Measurements from ENCODE around the gene SIGLEC15.

Gene SIGLEC15

DNA sequence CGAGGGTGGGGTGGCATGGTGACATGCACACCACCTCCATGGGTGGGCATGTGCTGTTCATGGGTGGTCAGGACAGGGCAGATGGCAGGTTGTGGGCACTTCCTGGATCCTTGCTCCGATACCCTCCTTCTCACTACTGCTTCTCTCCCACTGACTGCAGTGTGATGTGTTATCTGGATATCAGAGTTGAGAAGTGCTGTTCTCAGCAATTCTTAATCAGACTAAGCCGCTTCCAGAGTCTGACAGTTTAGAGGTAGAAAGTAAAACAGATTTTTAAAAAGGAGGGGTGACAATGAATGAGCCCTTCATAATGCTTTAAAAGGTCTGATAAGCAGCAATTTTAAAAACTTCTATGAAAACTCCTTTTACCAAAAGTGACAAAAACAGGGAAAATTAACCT is 33.9 kb downstream of the SIGLEC15 start:
- in situ Hi-C loops (cut with HindIII; ENCODE audit: low pct_unique_long_range_greater_than_20kb, low sequenced_read_pairs) = no loop called here
- TF ChIP-seq JUND (IDR thresholded peaks at IDR 0.05; ENCODE audit: low read depth) = no peak
- no peak for DNase-seq (ENCODE audit: low read depth in 1 of 2, low spot score in 1 of 2)

DNA sequence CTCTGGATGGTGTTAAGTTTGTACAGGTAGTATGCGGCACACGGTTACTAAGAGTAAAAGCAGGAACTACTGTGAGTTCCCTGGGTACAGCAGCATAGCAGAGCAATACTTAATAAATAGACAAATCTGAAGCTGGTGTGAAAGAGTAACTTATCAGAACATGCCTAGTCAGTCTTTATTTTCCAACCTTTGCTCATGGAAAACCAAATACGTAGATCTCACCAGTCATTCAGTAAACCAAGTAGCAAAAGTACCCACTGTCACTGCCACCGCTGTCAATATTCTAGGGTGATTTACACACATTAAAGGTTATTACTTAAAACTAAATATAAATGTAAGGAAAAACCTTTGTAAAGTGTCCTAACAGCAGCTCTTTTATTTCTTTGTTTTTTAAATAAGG is 35.0 kb downstream of the SIGLEC15 start:
- in situ Hi-C loops (cut with HindIII; ENCODE audit: low pct_unique_long_range_greater_than_20kb, low sequenced_read_pairs) = no loop called here
- no peak for TF ChIP-seq JUND (IDR thresholded peaks at IDR 0.05; ENCODE audit: low read depth)
- no peak for DNase-seq (ENCODE audit: low read depth in 1 of 2, low spot score in 1 of 2)

DNA sequence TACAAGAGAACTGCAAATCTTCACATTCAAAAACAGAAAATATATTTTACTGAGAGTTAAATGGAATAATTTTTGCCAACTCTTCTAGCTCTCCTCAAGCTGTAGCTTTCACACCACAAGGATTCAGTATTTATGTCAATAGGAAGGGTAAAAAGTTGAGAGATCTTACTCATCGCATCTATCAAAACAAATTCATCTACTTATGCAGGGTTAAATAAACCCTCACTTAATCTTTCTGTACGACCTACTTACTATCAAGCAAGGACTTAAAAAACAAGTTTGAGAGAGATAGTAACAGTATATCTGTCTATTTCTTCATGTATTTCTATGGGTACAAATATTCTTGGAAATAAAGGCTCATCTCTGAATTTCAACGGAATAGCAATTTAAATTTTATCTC is 35.5 kb downstream of the SIGLEC15 start:
- no peak for TF ChIP-seq JUND (IDR thresholded peaks at IDR 0.05; ENCODE audit: low read depth)
- in situ Hi-C loops (cut with HindIII; ENCODE audit: low pct_unique_long_range_greater_than_20kb, low sequenced_read_pairs) = no loop called here
- no peak for DNase-seq (ENCODE audit: low read depth in 1 of 2, low spot score in 1 of 2)

DNA sequence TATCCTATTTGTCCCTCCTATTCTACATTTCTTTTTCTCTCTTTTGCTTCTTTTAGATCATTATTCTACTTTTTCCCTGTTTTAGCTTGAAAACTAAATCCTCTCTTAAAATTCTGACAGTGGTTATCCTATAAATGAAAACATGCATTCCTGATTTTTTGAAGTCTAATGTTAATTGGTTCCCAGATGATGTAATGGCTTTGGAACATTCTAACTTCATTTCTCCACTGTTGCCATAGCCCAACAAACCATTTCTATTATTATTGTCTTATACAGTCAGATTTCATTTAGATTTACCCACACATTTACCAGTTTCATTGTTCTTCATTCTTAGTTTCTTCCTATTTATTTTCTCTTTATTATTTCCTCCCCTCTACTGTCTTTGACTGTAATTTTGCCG is 36.5 kb downstream of the SIGLEC15 start:
- DNase-seq (ENCODE audit: low read depth in 1 of 2, low spot score in 1 of 2) = no peak
- in situ Hi-C loops (cut with HindIII; ENCODE audit: low pct_unique_long_range_greater_than_20kb, low sequenced_read_pairs) = no loop called here
- no peak for TF ChIP-seq JUND (IDR thresholded peaks at IDR 0.05; ENCODE audit: low read depth)

DNA sequence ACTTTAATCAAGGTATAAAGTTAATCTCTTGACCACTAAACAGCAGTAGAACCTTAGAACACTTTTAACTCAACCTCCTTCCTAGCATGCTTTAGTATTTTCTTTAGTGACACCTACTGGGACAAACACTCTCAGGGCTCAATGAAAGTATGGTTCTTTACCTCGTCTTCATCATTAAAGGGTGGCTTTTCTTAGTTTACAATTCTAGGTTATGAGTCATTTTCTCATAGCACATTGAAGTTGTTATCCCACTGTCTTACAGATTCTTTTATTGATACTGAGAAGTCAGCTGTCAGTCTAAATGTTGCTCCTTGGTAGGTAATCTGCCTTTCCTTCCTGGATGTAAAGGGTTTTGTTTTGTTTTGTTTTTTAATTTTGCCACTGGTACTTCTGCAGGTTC is 38.0 kb downstream of the SIGLEC15 start:
- in situ Hi-C loops (cut with HindIII; ENCODE audit: low pct_unique_long_range_greater_than_20kb, low sequenced_read_pairs) = no loop called here
- TF ChIP-seq JUND (IDR thresholded peaks at IDR 0.05; ENCODE audit: low read depth) = no peak
- no peak for DNase-seq (ENCODE audit: low read depth in 1 of 2, low spot score in 1 of 2)

DNA sequence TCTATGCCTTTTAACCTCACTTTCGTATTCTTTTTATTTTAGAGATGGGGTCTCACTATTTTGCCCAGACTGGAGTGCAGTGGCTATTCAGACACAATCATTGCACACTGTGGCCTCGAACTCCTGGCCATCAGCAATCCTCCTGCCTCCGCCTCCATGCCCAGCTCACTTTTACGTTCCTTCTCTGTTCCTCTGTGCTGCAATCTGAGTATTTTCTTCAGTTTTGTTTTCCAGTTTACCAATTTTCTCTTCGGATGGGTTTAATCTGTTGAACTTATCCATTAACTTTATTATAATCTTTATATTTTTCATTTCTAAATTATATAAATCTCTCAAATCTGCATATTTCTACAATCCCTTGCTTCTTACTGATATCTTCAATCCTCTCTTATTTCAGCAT is 38.6 kb downstream of the SIGLEC15 start:
- no peak for DNase-seq (ENCODE audit: low read depth in 1 of 2, low spot score in 1 of 2)
- in situ Hi-C loops (cut with HindIII; ENCODE audit: low pct_unique_long_range_greater_than_20kb, low sequenced_read_pairs) = no loop called here
- TF ChIP-seq JUND (IDR thresholded peaks at IDR 0.05; ENCODE audit: low read depth) = no peak

DNA sequence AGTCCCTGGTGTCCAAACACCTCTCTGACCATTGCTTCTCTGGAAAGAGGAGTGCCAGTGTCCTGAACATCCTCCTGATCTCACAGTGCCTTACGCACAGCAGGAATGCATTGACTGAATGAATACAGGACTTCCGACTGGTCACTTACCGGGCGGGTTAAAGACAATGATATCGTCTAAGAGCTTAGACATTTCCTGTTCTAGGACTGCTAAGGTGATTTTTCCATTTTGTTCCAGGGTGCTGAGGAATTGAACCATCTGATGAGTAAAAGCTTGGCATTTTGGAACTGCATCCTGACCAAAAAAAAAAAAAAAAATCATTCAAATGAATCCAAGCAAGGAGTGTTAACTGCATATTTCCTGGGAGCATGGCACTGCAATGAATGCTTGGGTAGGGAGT is 40.0 kb downstream of the SIGLEC15 start:
- DNase-seq (ENCODE audit: low read depth in 1 of 2, low spot score in 1 of 2) = no peak
- no peak for TF ChIP-seq JUND (IDR thresholded peaks at IDR 0.05; ENCODE audit: low read depth)
- in situ Hi-C loops (cut with HindIII; ENCODE audit: low pct_unique_long_range_greater_than_20kb, low sequenced_read_pairs) = no loop called here

DNA sequence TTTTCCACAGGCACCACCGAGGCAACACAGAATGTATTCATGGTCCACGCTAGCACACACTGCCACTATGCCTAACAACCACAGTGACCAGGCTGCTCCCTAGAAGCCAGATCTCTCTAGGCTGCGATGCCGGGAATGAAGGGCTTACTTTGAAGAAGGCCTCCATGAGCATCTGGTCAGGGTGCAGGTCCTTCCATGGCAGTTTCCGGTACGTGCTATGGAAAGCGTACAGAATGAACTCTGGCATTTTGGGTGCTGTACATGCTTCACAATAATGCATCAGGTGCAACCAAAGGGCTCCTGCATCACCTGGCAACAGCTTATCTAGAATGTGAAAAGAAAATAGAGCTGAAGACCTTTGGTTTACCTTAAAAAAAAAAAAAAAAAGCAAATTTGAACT is 44.9 kb downstream of the SIGLEC15 start:
- TF ChIP-seq JUND (IDR thresholded peaks at IDR 0.05; ENCODE audit: low read depth) = no peak
- in situ Hi-C loops (cut with HindIII; ENCODE audit: low pct_unique_long_range_greater_than_20kb, low sequenced_read_pairs) = no loop called here
- no peak for DNase-seq (ENCODE audit: low read depth in 1 of 2, low spot score in 1 of 2)

DNA sequence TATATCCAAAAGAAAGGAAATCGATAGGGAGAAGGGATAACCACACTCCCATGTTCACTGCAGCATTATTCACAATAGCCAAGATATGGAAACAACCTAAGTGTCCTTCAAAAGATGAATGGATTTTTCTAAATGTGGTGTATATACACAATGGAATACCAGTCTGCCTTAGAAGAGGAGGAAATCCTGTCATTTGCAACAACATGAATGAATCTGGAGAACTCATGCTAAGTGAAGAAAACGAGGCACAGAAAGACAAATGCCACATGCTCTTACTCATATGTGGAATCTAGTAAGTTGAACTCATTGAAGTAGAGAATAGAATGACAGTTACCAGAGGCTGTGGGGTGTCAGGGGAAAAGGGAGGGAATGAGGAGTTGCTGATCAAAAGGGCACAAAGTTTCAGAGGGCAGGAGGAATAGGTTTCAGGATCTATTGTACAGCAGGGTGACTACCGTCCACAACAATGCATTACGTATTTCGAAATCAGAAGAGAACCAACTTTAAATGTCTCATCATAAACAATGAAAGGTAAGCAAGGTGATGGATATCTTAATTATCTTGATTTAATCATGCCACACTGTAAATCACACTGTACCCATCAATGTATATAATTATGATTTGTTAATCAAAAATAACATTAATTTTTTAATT is 46.1 kb downstream of the SIGLEC15 start:
- in situ Hi-C loops (cut with HindIII; ENCODE audit: low pct_unique_long_range_greater_than_20kb, low sequenced_read_pairs) = no loop called here

DNA sequence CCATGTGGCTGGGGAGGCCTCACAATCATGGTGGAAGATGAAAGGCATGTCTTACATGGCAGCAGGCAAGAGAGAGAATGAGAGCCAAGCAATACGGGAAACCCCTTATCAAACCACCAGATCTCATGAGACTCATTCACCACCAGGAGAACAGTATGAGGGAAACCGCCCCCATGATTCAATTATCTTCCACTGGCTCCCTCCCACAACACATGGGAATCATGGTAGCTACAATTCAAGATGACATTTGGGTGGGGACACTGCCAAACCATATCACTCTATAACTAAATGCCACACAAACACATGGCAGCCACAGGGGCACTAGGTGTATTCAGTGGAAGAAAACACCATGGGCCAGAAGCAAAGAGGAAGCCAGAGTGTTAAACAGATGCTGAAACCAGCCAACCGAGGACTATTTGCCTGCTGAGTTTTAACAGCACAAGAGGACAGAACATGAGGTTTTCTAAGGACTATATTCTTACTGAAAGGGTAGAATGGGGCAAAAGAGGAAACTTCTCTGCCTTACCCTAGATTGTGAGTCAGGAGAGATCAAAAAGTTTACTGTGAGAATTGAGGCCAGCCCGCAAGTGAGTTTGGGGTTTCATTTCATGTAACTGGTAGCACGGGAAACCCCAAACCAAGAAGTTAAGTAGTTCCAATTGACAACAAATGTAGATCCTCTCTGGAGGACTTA is 49.2 kb downstream of the SIGLEC15 start:
- TF ChIP-seq JUND (IDR thresholded peaks at IDR 0.05; ENCODE audit: low read depth) = no peak
- in situ Hi-C loops (cut with HindIII; ENCODE audit: low pct_unique_long_range_greater_than_20kb, low sequenced_read_pairs) = no loop called here
- no peak for DNase-seq (ENCODE audit: low read depth in 1 of 2, low spot score in 1 of 2)

More for the DNA sequence above, 46.1 kb downstream of the SIGLEC15 start:
- no peak for DNase-seq (ENCODE audit: low read depth in 1 of 2, low spot score in 1 of 2)
- no peak for TF ChIP-seq JUND (IDR thresholded peaks at IDR 0.05; ENCODE audit: low read depth)

DNA sequence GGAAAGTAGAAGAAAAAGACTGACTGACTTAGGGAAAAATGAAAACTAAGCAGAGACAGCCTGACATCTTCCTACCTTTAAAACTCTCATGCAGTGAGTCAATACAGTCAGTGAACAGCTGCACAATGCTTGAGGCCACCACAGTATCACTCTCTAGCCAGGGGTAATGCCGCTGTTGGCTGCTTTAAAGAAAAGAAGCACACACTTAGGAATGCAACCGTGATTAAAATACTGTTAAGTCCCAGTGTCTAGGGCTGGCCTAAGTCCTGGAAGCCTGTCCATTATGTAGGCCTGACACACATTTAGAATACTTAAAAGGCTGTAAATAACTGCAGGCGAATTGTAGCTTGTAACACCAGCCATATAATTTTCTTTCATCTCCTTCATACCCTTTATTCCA is 50.7 kb downstream of the SIGLEC15 start:
- TF ChIP-seq JUND (IDR thresholded peaks at IDR 0.05; ENCODE audit: low read depth) = no peak
- DNase-seq (ENCODE audit: low read depth in 1 of 2, low spot score in 1 of 2) = no peak
- in situ Hi-C loops (cut with HindIII; ENCODE audit: low pct_unique_long_range_greater_than_20kb, low sequenced_read_pairs) = no loop called here

DNA sequence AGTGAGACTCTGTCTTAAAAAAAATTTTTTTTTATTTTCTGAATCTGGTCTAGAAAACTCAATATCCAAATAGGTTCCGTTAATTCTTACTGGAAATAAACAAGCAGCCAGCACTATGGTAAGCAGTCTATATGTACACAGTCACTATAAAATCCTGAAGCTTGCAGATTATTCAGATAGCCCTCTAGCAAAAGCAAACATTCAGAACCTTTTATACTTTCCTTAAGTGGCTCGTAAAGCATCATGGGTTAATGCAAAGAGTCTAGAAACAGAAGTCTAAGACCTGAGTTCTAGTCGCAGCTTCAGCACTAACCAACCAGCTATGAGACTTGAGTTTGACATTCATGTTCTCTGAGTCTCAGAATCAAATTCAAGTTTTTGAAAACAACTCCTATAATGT is 51.9 kb downstream of the SIGLEC15 start:
- TF ChIP-seq JUND (IDR thresholded peaks at IDR 0.05; ENCODE audit: low read depth) = 0 out of 2 replicates have a peak, but pooled peaks have one; percentile 19
- in situ Hi-C loops (cut with HindIII; ENCODE audit: low pct_unique_long_range_greater_than_20kb, low sequenced_read_pairs) = no loop called here
- DNase-seq (ENCODE audit: low read depth in 1 of 2, low spot score in 1 of 2) = peak; percentile 42 to 54

DNA sequence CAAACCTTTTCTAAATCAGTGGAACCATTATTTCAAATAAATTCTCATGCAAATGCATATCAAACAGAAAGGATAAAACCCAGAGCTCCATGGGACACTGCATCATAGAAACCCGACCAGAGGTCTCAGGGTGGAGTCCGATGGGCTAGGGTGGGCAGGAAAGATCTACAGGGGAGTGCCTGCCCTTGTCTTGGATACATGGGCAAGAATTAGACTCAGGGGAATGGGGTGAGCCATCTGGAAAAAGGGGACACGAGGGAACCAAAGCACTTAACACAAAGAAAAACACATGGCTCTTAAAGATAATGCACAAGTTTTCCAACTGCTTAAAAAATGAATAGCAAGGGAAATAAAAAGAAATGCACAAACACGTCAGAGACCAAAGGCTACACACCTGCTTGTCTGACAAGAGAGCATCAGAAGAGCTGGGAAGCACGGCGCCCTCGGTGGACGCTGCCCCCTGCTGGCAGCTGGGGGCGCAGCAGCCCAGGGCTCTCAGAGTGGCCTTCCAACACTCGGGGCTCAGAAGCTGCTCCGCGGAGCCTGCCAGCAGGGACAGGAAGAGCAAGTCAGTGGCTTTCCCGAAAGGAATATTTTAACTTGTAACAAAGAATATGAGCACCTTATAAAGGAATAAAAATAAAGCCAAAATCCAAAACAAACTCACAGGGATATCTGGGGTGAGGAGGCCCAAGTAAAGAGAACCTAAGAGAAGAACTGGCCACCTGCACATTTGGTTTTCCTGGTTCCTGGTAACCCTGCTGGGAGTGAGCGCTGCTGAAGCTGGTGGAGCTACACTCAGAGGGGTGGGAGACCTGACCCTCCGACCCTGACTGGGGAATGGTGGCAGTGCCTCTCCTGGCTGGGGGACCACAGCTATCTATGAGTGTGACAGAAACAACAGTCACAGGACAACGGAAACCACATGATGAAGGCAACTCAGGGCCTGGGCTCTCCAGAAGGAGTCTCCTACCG is 54.5 kb downstream of the SIGLEC15 start:
- in situ Hi-C loops (cut with HindIII; ENCODE audit: low pct_unique_long_range_greater_than_20kb, low sequenced_read_pairs) = no loop called here
- peak; percentile 17 to 65 for DNase-seq (ENCODE audit: low read depth in 1 of 2, low spot score in 1 of 2)
- no peak for TF ChIP-seq JUND (IDR thresholded peaks at IDR 0.05; ENCODE audit: low read depth)
